Left lung (tissue), 10 donors: ENCODE results near the gene FOXF2. TPM values are rescaled to one million over a fixed set of nuclear protein-coding genes. Genes with fewer than 3 reads are reported as not detected.

Experiments
- ATAC-seq: fragments of 200-7000 bp; cut with Tn5 transposase; one replicate; pipeline ENCODE4 v1.9.1; 2020; ENCODE audit warnings: moderate library complexity
- DNase-seq, 4 donors: peaks; one replicate each; pipeline ENCODE4 v3.0.0-alpha.2; 2013 to 2020
- H3K27ac ChIP-seq, 2 donors: fragments of 200-600 bp; sonication (generic) in 1 of 2; one replicate each; pipeline versions ENCODE4 v1.5.0 to v1.8.0; 2020 to 2021
- H3K27me3 ChIP-seq, 2 donors: fragments of 200-600 bp; sonication (generic) in 1 of 2; one replicate each; pipeline versions ENCODE4 v1.5.0 to v1.8.0; 2020 to 2021
- H3K36me3 ChIP-seq, 2 donors: fragments of 200-600 bp; sonication (generic) in 1 of 2; one replicate each; pipeline versions ENCODE4 v1.5.0 to v1.8.0; 2020 to 2021
- H3K4me1 ChIP-seq, 2 donors: fragments of 200-600 bp; one replicate each; pipeline ENCODE4 v1.8.0; 2021
- H3K4me3 ChIP-seq, 2 donors: fragments of 200-600 bp; sonication (generic) in 1 of 2; one replicate each; pipeline versions ENCODE4 v1.5.0 to v1.8.0; 2020 to 2021; ENCODE audit warnings: mild to moderate bottlenecking in 1 of 2
- H3K9me3 ChIP-seq, 2 donors: fragments of 200-600 bp; sonication (generic) in 1 of 2; one replicate each; pipeline versions ENCODE4 v1.5.0 to v1.8.0; 2020 to 2021
- intact Hi-C, 2 donors: fragments of 100-400 bp; cut with DNase I; formaldehyde crosslinking; loops; one replicate each; pipeline versions ENCODE4 v1.11.2 to v1.14.2; 2022
- polyA plus RNA-seq, 6 donors: library from polyadenylated mRNA; unstranded; fragments of 120-200 nt; gene quantifications; one replicate each; pipeline ENCODE4 v1.2.1, GENCODE V29; 2013; ENCODE audit not compliant: insufficient read length in 6 of 6
- total RNA-seq, 2 donors: library from RNA; stranded (reverse); fragmentation: NEBNext Ultra II Directional; extraction: Animal tissue kit (Norgen Biotek cat#: 25700); gene quantifications; one replicate each; pipeline ENCODE4 v1.2.1, GENCODE V29; 2021
- TF ChIP-seq, protein P1 (sequence below), 2 donors: fragments of 200-600 bp; sonication (generic) in 1 of 2; IDR thresholded peaks; one replicate each; pipeline versions ENCODE4 v1.5.0 to v1.8.0; 2021; ENCODE audit warnings: antibody characterized with exemption in 2 of 2
- donor health status: DM: no; HTN: yes; CAD: no.
- donor health status: DM: no; HTN: no; CAD: no.

The FOXF2 gene
- total and polyA plus RNA-seq, 8 donors: 12.6 to 69.7 (median 56.3) TPM

- Histone ChIP-seq H3K27ac (no peak overlapping the region), H3K36me3 (no peaks in the 10 kb centered on the region), H3K4me3 (no peak overlapping the region), H3K9me3 (no peaks in the 10 kb centered on the region), H3K4me1 (no peaks in the 10 kb centered on the region), H3K27me3 (peaks cover 22 to 71% of the 10 kb centered on the region in 2 donors)
- TF ChIP-seq, protein P1, sequence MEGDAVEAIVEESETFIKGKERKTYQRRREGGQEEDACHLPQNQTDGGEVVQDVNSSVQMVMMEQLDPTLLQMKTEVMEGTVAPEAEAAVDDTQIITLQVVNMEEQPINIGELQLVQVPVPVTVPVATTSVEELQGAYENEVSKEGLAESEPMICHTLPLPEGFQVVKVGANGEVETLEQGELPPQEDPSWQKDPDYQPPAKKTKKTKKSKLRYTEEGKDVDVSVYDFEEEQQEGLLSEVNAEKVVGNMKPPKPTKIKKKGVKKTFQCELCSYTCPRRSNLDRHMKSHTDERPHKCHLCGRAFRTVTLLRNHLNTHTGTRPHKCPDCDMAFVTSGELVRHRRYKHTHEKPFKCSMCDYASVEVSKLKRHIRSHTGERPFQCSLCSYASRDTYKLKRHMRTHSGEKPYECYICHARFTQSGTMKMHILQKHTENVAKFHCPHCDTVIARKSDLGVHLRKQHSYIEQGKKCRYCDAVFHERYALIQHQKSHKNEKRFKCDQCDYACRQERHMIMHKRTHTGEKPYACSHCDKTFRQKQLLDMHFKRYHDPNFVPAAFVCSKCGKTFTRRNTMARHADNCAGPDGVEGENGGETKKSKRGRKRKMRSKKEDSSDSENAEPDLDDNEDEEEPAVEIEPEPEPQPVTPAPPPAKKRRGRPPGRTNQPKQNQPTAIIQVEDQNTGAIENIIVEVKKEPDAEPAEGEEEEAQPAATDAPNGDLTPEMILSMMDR (IDR thresholded peaks at IDR 0.05): no peak
- intact Hi-C loops: no loop called here
- DNase-seq (no peak), ATAC-seq (no peak)
These were observed 10.9 kb downstream of the FOXF2 start for GRCh38 chr6:1400126-1400850.

DNA sequence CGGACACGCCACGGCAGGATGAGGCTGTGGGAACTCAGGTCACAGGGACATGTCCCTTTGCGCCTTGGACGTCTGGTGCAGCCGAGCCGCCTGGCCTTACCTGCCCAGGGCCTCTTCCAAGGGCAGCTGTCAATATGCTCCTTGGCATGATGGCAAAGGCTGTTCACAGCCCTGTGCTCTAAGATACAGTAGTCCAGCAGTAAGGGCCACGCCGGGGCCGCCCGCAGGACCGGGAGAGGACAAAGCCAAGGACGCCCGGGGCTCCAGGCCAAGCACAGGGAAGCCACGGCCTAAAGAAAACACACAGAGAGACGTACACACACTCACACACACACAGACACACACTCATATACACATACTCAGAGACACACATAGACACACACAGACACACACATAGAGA lies 13.0 kb downstream of the FOXF2 start:
- Histone ChIP-seq H3K27me3 (peaks cover 5 to 51% of the 10 kb centered on the region in 2 donors), H3K27ac (no peak overlapping the region), H3K9me3 (no peaks in the 10 kb centered on the region), H3K36me3 (no peaks in the 10 kb centered on the region), H3K4me1 (peaks cover 4 to 11% of the 10 kb centered on the region in 2 donors), H3K4me3 (no peak overlapping the region)
- no peak for DNase-seq
- ATAC-seq: no peak
- TF ChIP-seq, protein P1 (IDR thresholded peaks at IDR 0.05): no peak
- intact Hi-C loops: no loop called here

DNA sequence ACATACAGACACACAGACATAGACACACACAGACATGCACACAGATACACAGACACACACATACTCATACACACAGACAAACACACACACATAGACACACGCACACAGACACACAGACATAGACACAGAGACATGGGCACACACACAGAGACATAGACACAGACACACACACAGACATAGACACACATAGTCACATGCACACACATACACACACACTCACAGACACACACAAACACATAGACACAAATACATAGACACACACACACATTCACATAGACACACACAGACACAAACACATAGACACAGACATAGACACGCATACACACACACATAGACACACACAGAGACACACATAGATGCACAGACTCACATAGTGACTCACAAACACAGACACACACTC lies 13.5 kb downstream of the FOXF2 start:
- Histone ChIP-seq H3K36me3 (no peaks in the 10 kb centered on the region), H3K9me3 (no peaks in the 10 kb centered on the region), H3K4me1 (peaks cover 4 to 11% of the 10 kb centered on the region in 2 donors), H3K4me3 (no peak overlapping the region), H3K27me3 (peaks cover 0 to 46% of the 10 kb centered on the region in 2 donors), H3K27ac (no peak overlapping the region)
- no peak for DNase-seq
- TF ChIP-seq, protein P1 (IDR thresholded peaks at IDR 0.05): no peak
- no peak for ATAC-seq
- intact Hi-C loops: no loop called here

- TF ChIP-seq, protein P1 (IDR thresholded peaks at IDR 0.05): no peak
- Histone ChIP-seq H3K9me3 (no peaks in the 10 kb centered on the region), H3K36me3 (no peaks in the 10 kb centered on the region), H3K27me3 (peaks cover 0 to 38% of the 10 kb centered on the region in 2 donors), H3K27ac (no peak overlapping the region), H3K4me1 (peaks cover 4 to 11% of the 10 kb centered on the region in 2 donors), H3K4me3 (no peak overlapping the region)
- ATAC-seq: no peak
- intact Hi-C loops: no loop called here
- no peak for DNase-seq
These were observed 14.7 kb downstream of the FOXF2 start for GRCh38 chr6:1403851-1404712.

DNA sequence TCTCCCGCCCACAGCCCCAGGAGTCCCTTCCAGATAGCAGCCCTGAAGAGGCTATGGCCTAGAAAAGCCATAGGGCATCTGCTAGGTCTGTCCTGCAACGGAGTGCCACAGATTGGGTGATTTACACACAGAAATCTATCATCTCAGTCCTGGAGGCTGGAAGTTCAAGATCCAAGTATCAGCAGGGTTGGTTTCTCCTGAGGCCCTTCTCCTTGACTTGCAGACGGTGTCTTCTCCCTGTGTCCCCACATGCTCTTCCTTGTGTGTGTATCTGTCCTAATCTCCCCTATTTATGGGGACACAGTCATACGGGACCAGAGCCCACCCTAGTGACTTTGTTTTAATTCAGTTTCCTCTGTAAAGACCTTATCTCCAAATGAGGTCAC lies 15.3 kb downstream of the FOXF2 start:
- H3K4me3 ChIP-seq: no peak overlapping the region
- peaks cover 4 to 11% of the 10 kb centered on the region in 2 donors for H3K4me1 ChIP-seq
- no peaks in the 10 kb centered on the region for H3K36me3 ChIP-seq
- H3K9me3 ChIP-seq: no peaks in the 10 kb centered on the region
- H3K27me3 ChIP-seq: peaks cover 0 to 36% of the 10 kb centered on the region in 2 donors
- H3K27ac ChIP-seq: no peak overlapping the region
- DNase-seq (no peak), ATAC-seq (no peak)
- TF ChIP-seq, protein P1 (IDR thresholded peaks at IDR 0.05): no peak
- intact Hi-C loops: no loop called here
